Fibroblast of mammary gland (primary cell): ENCODE data around the gene CCDC78.

Experiments used
- DNase-seq: peaks from one replicate; pipeline ENCODE4 v3.0.0-alpha.2; 2010; ENCODE audit warnings: low read depth
- H3K4me3 ChIP-seq: 2 replicates; pipeline ENCODE4 v1.5.1; 2011; ENCODE audit warnings: low read depth, mild to moderate bottlenecking, low read length, moderate library complexity; ENCODE audit not compliant: control insufficient read depth
- TF ChIP-seq, protein P1 (sequence below): conservative IDR thresholded peaks from 2 replicates; pipeline ENCODE4 v1.5.1; 2011; ENCODE audit warnings: low read depth, low read length, inconsistent platforms; ENCODE audit not compliant: control insufficient read depth, insufficient read depth

Gene CCDC78

DNA sequence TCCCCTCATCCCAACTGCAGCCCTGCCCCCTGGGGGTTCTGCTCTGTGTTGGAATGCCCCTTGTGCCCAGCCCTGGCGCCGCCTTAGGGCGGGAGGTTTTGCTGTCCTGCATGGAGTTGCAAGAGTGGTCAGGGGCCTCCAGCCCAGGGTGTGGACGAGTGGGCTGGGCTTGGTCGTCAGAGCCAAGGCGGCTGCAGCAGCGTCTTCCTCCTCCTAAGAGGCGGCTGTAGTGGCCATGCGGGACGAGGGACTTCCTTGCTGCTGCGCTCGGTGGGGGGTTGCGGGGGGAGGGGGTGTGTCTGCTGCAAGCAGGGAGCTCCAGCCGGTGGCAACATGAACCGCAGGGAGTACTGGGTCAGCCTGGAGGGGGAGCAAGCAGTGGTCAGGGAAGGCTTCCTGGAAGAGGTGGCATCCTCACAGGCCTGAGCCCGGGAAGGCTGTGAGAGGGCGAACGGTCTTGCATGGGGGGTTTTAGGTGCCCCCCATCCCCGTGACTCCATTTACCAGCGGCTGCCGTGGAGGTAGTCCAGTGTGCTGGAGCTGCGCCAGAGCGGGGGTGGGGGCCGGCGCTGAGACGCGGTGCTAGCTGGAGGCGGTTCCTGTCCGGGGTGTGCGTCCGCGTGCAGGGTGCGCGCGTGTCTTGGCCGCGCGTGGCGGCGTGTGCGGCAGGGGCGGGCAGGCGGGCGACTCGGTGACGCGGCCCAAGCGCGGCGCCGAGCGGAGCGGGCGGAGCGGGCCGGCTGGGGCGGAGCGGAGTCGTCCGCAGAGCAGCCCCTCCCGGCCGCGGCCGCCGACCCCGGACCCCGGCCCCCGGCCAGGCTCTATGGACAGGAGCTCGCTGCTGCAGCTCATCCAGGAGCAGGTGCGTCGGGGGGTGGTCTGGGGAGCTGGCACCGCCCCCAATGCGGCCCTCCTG is 51.0 kb downstream of the CCDC78 start, which contains the start of gene RHBDL1:
RHBDL1 (plus strand) TSS at position 704 of the 916 bp plus-strand sequence; CDS start at position 824, 120 bp downstream.
- DNase-seq: peak; percentile 52

DNA sequence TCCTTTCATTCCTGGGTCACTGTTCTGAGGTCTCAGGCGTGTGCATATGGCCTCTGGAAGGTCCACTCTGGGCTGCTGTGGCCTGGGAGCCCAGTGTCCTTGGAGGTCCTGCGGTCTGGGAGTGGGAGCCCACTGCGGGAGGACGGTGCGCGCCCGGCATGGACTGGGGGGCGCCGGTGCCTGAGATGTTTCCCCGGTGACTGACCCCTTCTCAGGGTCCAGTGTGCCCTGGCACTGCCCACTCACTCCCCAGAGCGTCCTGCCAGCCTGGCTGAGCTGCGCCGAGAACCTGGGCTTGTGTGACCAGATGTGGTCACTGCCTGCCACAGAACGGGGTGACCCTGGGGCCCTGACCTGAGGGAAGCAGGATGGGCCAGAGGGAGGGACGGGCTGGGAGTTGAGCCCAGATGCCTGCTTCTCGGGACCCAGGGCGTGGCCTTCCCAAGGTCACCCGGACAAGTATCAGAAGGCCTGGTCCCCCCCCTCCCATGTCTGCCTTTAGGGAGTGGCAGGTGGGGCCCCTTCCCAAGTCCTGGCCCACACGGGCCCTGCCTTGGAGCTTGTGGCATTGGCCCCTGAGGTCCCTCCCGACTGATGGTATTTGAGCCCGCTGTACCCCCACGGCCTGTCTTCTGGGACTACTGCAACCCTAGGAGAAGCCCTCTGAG is 51.9 kb downstream of the CCDC78 start:
- no peak for DNase-seq
- TF ChIP-seq, protein P1, sequence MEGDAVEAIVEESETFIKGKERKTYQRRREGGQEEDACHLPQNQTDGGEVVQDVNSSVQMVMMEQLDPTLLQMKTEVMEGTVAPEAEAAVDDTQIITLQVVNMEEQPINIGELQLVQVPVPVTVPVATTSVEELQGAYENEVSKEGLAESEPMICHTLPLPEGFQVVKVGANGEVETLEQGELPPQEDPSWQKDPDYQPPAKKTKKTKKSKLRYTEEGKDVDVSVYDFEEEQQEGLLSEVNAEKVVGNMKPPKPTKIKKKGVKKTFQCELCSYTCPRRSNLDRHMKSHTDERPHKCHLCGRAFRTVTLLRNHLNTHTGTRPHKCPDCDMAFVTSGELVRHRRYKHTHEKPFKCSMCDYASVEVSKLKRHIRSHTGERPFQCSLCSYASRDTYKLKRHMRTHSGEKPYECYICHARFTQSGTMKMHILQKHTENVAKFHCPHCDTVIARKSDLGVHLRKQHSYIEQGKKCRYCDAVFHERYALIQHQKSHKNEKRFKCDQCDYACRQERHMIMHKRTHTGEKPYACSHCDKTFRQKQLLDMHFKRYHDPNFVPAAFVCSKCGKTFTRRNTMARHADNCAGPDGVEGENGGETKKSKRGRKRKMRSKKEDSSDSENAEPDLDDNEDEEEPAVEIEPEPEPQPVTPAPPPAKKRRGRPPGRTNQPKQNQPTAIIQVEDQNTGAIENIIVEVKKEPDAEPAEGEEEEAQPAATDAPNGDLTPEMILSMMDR: no peak
- no peak overlapping the region for H3K4me3 ChIP-seq

More for the DNA sequence above, 51.0 kb downstream of the CCDC78 start, which contains the start of gene RHBDL1:
- TF ChIP-seq, protein P1: no peak
- peak within 1 kb of the TSS; percentile 33 for H3K4me3 ChIP-seq

DNA sequence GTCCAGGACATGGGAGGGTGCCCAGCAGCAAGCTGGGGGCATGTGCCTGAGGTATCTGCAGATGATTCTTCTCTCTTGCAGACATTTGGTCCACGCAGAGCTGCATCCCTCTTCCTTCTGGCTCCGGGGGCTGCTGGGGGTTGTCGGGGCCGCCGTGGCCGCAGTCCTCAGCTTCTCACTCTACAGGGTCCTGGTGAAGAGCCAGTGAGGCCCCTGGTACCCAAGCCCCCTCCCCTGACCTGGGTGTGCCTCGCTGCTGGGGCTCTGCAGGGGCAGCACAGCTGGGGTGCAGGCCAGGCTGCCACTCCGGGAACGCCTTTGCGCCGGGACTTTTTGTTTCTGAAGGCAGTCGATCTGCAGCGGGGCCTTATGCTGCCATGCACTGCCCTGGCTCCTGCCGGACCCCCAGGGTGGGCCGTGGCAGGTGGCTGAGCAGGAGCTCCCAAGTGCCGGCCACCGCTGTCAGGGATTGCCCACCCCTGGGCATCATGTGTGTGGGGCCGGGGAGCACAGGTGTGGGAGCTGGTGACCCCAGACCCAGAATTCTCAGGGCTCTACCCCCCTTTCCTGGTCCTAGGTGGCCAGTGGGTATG is 52.7 kb downstream of the CCDC78 start:
- TF ChIP-seq, protein P1: no peak
- no peak for DNase-seq
- H3K4me3 ChIP-seq: no peak overlapping the region

DNA sequence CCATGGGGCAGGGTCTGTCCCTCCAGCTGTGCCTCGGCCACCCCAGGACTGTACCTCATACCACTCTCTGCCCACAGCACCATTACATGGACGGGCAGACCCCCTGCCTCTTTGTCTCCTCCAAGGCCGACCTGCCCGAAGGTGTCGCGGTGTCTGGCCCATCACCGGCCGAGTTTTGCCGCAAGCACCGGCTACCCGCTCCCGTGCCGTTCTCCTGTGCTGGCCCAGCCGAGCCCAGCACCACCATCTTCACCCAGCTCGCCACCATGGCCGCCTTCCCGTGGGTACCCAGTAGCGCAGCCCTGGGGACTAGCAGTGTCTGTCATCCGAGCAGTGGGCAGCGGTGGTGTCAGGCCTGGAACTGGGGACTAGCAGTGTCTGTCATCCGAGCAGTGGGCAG is 53.4 kb downstream of the CCDC78 start:
- TF ChIP-seq, protein P1: no peak
- no peak for DNase-seq

More for the DNA sequence above, 53.4 kb downstream of the CCDC78 start:
- H3K4me3 ChIP-seq: no peak overlapping the region
